Activated naive CD4-positive, alpha-beta T cell treated with anti-CD3 and anti-CD28 coated beads for 36 hours (primary cell): ENCODE measurements around the gene IRAK2. TPM values are rescaled to one million over a fixed set of nuclear protein-coding genes. Genes with fewer than 3 reads are reported as not detected.
A peak's percentile ranks its signal among the peaks of the same experiment; 100 is the strongest.

Source experiments
- CTCF ChIA-PET: fragments of 350-600 bp; sonication (Branson Sonifier 250); formaldehyde crosslinking; loops from one replicate; lab custom pipeline; 2021; ENCODE audit warnings: antibody characterized with exemption; lab: Charles Lee
- DNase-seq: peaks from one replicate; pipeline ENCODE4 v3.0.0-alpha.2; 2020
- H3K27ac Mint-ChIP-seq: one replicate; pipeline ENCODE4 v1.8.0; 2021; ENCODE audit warnings: mild to moderate bottlenecking, mixed read lengths
- H3K27me3 Mint-ChIP-seq: one replicate; pipeline ENCODE4 v1.8.0; 2021; ENCODE audit warnings: low read depth, mixed read lengths
- H3K36me3 Mint-ChIP-seq: one replicate; pipeline ENCODE4 v1.8.0; 2021; ENCODE audit warnings: low read depth, mixed read lengths
- H3K4me1 Mint-ChIP-seq: one replicate; pipeline ENCODE4 v1.8.0; 2021; ENCODE audit warnings: low read depth, mixed read lengths
- H3K4me3 Mint-ChIP-seq: one replicate; pipeline ENCODE4 v1.8.0; 2021; ENCODE audit warnings: mild to moderate bottlenecking, moderate library complexity, mixed read lengths
- H3K9me3 Mint-ChIP-seq: one replicate; pipeline ENCODE4 v1.8.0; 2021; ENCODE audit warnings: mixed read lengths
- intact Hi-C: fragments of 100-400 bp; cut with micrococcal nuclease; formaldehyde crosslinking; loops from one replicate; pipeline ENCODE4 v1.15.1; 2023
- total RNA-seq, 2 experiments: library from RNA; stranded (reverse); gene quantifications; one replicate each; pipeline ENCODE4 v1.2.3, GENCODE V29; 2021

The IRAK2 gene
- total RNA-seq, 2 experiments from 2014 or later = 6.4 to 6.9 TPM

DNA sequence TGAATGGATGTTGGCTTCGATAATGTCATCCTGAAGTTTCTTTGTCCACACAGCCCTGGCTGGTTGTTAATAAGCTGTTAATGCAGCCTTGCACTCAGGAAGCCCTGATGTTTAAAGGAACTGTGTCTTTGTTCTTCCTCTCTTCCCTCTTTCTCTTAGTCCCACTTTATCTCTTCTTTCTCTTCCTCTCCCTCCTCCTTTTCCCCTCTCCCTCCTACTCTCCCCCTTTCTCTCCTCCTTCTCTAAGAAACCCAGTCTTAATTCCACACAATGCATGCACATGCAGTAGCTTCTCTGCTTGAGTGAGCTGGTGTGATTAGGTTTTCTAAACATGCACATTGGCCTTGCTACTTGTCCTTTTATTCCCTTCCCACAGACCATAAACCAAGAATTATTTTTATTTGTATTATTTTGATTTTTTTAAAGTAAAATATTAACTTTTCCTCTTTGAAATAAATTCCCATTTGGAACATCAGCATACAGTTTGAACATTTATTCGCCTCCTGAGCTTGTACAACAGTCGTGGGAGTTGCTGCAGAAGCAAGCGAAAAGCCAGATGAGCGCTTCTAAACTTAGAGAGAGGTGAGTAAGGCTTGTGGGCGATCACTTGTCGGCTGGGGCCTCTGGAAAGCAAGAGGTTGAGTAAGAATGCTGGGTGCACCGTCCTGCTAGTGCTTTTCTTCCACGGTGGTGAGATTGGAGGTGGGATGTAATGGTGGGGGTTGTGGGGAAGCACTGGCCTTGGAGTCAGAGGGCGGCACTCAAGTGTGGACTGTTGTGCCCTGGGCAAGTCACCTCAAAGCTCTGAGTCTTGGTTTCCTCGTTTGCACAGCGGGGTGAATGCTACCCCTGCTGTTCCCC is 120.8 kb downstream of the IRAK2 start:
- intact Hi-C loops = loop anchor here (5.0 kb wide), 1 partner anchor 168 kb away; the partner anchor contains the start of gene BRK1
- DNase-seq = no peak
- Mint-ChIP-seq H3K27ac (peak overlapping the region; percentile 11), H3K4me1 (peaks cover 45% of the 10 kb centered on the region), H3K9me3 (no peaks in the 10 kb centered on the region), H3K4me3 (no peak overlapping the region), H3K27me3 (no peaks in the 10 kb centered on the region), H3K36me3 (peaks cover 23% of the 10 kb centered on the region)
- CTCF ChIA-PET = interaction anchor here (1.2 to 4.2 kb wide), 4 partner anchors 22 to 303 kb away, joined by 3 to 20 read pairs (median 4); no protein-coding TSS in a partner anchor

- H3K36me3 Mint-ChIP-seq = peaks cover 21% of the 10 kb centered on the region
- CTCF ChIA-PET = interaction anchor here (0.7 to 4.2 kb wide), 7 partner anchors 23 to 243 kb away, joined by 3 to 20 read pairs (median 4); no protein-coding TSS in a partner anchor
- no peak overlapping the region for H3K27ac Mint-ChIP-seq
- H3K4me3 Mint-ChIP-seq = no peak overlapping the region
- DNase-seq = no peak
- no peaks in the 10 kb centered on the region for H3K27me3 Mint-ChIP-seq
- no peaks in the 10 kb centered on the region for H3K9me3 Mint-ChIP-seq
- intact Hi-C loops = loop anchor here (5.0 kb wide), 1 partner anchor 169 kb away; the partner anchor contains the start of gene BRK1
- peaks cover 39% of the 10 kb centered on the region for H3K4me1 Mint-ChIP-seq
Measured at GRCh38 chr3:10286133-10286524, 121.4 kb downstream of the IRAK2 start.

DNA sequence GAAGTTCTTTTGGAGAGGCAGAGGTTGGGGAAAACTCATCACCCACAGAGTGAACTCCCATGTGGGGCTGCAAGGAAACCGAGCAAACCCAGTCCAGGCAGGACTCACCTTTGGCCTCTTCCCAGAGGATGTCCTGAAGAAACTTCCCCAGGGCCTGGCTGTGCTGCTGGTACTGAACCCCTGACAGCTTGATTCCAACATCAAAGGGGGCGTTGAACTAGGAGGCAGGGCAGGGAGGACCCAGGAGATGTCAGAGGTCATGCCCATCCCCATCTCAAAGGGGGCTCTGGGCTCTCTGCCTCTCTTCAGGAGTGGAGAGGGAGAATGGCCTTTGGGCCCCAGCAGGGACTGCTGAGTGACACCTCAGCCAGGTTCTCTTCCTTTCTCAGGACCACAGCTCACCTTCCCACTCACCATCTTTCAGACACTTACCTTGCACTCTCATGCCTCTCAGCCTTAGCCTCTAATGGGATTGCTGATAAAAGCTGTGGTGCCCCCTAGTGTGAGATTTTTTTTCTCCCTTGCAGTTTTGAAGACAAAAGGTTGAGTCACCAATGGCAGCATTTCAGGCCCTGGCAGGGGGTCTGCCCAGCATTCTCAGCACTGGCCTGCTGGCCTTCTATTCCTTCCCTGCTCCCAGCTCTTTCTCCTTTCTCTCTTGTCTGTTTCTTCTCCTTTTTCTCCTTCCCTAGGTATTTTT is 122.0 kb downstream of the IRAK2 start:
- H3K4me1 Mint-ChIP-seq = peaks cover 40% of the 10 kb centered on the region
- H3K27ac Mint-ChIP-seq = no peak overlapping the region
- CTCF ChIA-PET = interaction anchor here (0.6 to 4.2 kb wide), 10 partner anchors 23 to 708 kb away, joined by 3 to 20 read pairs (median 4); no protein-coding TSS in a partner anchor
- intact Hi-C loops = loop anchor here (1.0 to 5.0 kb wide), 2 partner anchors 169 to 353 kb away; partner anchors contain the start of genes BRK1 and CRELD1
- no peaks in the 10 kb centered on the region for H3K9me3 Mint-ChIP-seq
- H3K36me3 Mint-ChIP-seq = peaks cover 23% of the 10 kb centered on the region
- H3K27me3 Mint-ChIP-seq = no peaks in the 10 kb centered on the region
- no peak overlapping the region for H3K4me3 Mint-ChIP-seq
- DNase-seq = peak; percentile 67

GRCh38 chr3:10287936-10288574 is 123.3 kb downstream of the IRAK2 start:
- intact Hi-C loops = loop anchor here (1.0 to 5.0 kb wide), 2 partner anchors 171 to 355 kb away; partner anchors contain the start of genes BRK1 and CRELD1
- CTCF ChIA-PET = interaction anchor here (1.6 to 2.3 kb wide), 2 partner anchors 24 to 172 kb away, joined by 4 read pairs; no protein-coding TSS in a partner anchor
- no peaks in the 10 kb centered on the region for H3K9me3 Mint-ChIP-seq
- DNase-seq = no peak
- H3K4me1 Mint-ChIP-seq = peaks cover 40% of the 10 kb centered on the region
- H3K27ac Mint-ChIP-seq = no peak overlapping the region
- no peak overlapping the region for H3K4me3 Mint-ChIP-seq
- H3K27me3 Mint-ChIP-seq = no peaks in the 10 kb centered on the region
- peaks cover 22% of the 10 kb centered on the region for H3K36me3 Mint-ChIP-seq

- no peak overlapping the region for H3K27ac Mint-ChIP-seq
- peaks cover 36% of the 10 kb centered on the region for H3K4me1 Mint-ChIP-seq
- CTCF ChIA-PET = interaction anchor here (2.3 kb wide), 1 partner anchor 25 kb away, joined by 4 read pairs; no protein-coding TSS in a partner anchor
Measured at GRCh38 chr3:10288575-10288960, 123.8 kb downstream of the IRAK2 start.

GRCh38 chr3:10289077-10289476 is 124.4 kb downstream of the IRAK2 start:
- Mint-ChIP-seq H3K36me3 (peaks cover 19% of the 10 kb centered on the region), H3K9me3 (no peaks in the 10 kb centered on the region), H3K27me3 (no peaks in the 10 kb centered on the region)

More at GRCh38 chr3:10288575-10288960, 123.8 kb downstream of the IRAK2 start:
- H3K27me3 Mint-ChIP-seq = no peaks in the 10 kb centered on the region
- H3K36me3 Mint-ChIP-seq = peaks cover 19% of the 10 kb centered on the region
- intact Hi-C loops = loop anchor here (5.0 kb wide), 1 partner anchor 171 kb away; the partner anchor contains the start of gene BRK1
- H3K9me3 Mint-ChIP-seq = no peaks in the 10 kb centered on the region
- no peak for DNase-seq
- H3K4me3 Mint-ChIP-seq = no peak overlapping the region

DNA sequence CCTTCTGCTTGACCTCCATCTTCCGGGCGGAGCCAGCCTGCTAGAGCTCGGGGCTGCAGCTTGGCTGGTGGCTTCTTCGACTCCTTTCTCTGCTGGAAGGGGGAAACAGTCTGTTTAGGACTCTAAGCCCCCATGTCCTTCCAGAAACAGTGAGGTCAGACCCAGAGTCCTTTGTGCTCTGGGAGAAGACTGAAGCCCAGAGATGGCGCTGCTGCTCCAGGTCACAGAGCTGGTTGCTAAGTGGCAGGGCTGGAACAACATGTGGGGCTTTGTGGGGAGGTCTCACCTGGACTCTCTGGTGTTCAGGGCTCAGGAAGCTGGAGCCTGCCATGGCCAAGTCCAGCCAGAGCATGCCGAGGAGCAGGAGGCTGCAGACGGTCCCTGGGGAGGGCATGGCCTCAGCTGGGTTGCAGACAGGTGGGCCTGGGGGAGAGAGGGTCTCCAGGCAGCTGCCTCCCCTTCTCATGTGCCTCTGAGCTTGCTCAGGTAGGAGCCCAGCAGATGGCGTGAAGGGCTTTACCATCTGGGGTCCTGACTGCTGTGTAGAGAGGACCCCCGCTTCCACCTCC is 125.2 kb downstream of the IRAK2 start:
- Mint-ChIP-seq H3K9me3 (no peaks in the 10 kb centered on the region), H3K27ac (no peak overlapping the region), H3K4me3 (no peak overlapping the region), H3K4me1 (peaks cover 23% of the 10 kb centered on the region), H3K27me3 (no peaks in the 10 kb centered on the region), H3K36me3 (peaks cover 19% of the 10 kb centered on the region)
- intact Hi-C loops = loop anchor here (5.0 kb wide), 1 partner anchor 173 kb away; the partner anchor contains the start of gene BRK1
- no peak for DNase-seq
- CTCF ChIA-PET = interaction anchor here (1.1 to 1.2 kb wide), 2 partner anchors 14 to 26 kb away, joined by 3 to 4 read pairs; no protein-coding TSS in a partner anchor

More at GRCh38 chr3:10289077-10289476, 124.4 kb downstream of the IRAK2 start:
- CTCF ChIA-PET = interaction anchor here (1.2 to 2.3 kb wide), 2 partner anchors 13 to 26 kb away, joined by 3 to 4 read pairs; no protein-coding TSS in a partner anchor
- DNase-seq = no peak
- Mint-ChIP-seq H3K27ac (no peak overlapping the region), H3K4me1 (peaks cover 30% of the 10 kb centered on the region), H3K4me3 (no peak overlapping the region)
- intact Hi-C loops = loop anchor here (5.0 kb wide), 1 partner anchor 172 kb away; the partner anchor contains the start of gene BRK1

DNA sequence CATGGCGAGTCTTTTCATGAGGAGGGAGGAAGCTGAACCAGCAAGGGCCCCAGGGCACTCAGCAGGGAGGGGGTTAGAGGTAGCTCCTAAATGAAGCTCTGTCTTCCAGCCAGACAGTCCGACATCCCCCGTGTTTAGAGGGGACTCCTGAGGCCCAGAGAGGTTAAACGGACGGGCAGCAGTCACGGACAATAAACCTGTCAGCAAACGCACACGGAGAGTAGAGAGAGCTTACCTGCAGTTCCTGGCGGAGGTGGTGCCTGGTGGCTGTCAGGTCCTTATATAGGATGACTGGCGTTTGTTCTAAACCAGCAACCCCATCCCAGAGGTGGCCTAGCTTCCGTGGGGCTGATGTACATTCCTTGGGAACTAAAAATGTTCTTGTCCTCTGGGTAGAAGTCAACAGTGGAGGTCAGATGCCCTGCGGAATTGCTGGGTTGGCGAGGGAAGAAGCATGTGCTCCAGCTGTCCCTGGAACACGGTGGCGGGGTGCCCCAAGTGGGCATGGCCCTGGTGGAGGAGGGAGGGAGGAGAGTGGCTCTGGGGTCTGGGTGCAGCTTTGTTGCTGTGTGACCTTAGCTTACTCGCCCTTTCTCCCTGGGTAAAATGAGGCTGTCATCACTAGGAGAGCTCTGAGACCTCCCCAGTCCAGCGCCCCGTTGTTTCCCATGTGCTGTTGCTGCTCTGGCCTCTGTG is 125.9 kb downstream of the IRAK2 start:
- peaks cover 22% of the 10 kb centered on the region for H3K36me3 Mint-ChIP-seq
- peaks cover 16% of the 10 kb centered on the region for H3K4me1 Mint-ChIP-seq
- H3K4me3 Mint-ChIP-seq = no peak overlapping the region
- DNase-seq = no peak
- H3K27me3 Mint-ChIP-seq = no peaks in the 10 kb centered on the region
- no peak overlapping the region for H3K27ac Mint-ChIP-seq
- CTCF ChIA-PET = interaction anchor here (1.1 to 1.2 kb wide), 2 partner anchors 15 to 27 kb away, joined by 3 to 4 read pairs; no protein-coding TSS in a partner anchor
- intact Hi-C loops = no loop called here
- no peaks in the 10 kb centered on the region for H3K9me3 Mint-ChIP-seq

DNA sequence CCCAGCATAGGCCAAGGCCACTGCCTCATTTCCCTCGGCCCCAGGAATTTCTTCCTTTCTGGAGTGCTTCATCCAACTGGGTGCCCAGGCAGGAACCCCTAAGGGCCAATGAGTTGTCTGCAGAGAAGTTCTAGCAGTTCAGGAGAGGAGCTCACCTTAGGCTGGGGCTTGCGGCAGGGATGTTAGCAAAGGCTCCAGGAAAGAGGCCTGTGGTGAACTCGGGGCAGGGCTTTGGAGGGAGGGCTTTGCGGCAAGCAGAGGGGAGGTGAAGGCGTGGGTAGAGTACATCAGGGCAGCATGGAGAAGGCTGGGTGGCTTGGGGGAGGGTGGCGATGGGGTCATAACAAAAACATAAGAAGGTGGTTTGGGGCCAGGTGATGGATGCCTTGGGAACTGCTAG is 126.9 kb downstream of the IRAK2 start:
- H3K9me3 Mint-ChIP-seq = no peaks in the 10 kb centered on the region
- peaks cover 20% of the 10 kb centered on the region for H3K36me3 Mint-ChIP-seq
- no peaks in the 10 kb centered on the region for H3K27me3 Mint-ChIP-seq
- no peak overlapping the region for H3K27ac Mint-ChIP-seq
- peaks cover 13% of the 10 kb centered on the region for H3K4me1 Mint-ChIP-seq
- CTCF ChIA-PET = no interaction called here
- intact Hi-C loops = no loop called here
- no peak for DNase-seq
- no peak overlapping the region for H3K4me3 Mint-ChIP-seq

DNA sequence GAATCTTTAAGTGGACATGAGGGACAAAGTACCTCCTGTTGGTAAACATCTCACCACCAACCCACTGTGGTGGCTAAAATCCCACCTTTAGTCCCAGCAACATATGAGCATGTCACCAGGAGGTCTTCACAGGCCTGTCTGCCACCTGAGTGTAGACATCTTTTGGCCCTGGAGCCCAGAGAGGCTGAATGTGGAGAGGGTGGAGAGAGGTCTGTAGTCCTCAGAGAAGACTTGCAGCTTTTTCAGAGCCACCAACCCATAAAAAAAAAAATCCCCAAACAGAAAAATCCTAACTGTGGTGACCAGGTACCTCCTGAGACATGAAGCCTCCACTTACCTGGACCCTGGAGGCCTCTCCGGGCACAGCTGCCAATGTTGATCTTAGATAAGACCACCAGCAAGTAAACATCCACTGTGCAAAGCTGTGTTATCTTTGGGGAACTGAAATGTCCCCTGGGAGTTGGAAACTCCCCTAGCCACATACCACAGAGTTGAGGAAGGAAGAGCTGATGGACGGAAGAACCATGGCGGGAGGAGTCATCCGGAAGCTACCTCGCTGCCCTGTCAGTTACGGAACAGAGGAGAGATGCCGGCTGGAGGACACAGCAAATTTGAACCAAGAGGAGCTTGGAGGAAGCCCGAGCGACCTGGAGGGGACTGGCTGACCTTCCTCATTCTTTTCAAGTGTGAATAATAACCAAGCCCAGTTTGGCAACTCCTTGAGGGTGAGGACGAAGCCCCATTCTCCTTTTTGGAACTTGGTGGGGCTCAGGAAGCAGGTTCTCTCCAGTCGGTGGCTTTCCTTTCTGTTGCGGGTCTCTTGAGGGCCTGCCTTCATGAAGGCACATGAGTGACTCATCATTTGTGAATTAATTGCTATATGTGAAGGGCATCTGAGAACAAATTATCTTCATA is 128.0 kb downstream of the IRAK2 start, which contains the start of gene GHRL:
TSS of gene GHRL (minus strand) at position 443 of the 915 bp plus-strand sequence. CDS start 2,767 bp downstream, outside the sequence.
- Mint-ChIP-seq H3K4me3 (no peak within 1 kb of the TSS), H3K27me3 (no peaks in the 10 kb centered on the region), H3K9me3 (no peaks in the 10 kb centered on the region), H3K4me1 (peaks cover 8% of the 10 kb centered on the region), H3K27ac (peak within 1 kb of the TSS; percentile 39), H3K36me3 (peaks cover 22% of the 10 kb centered on the region)
- CTCF ChIA-PET = no interaction called here
- DNase-seq = no peak
- intact Hi-C loops = no loop called here
